Measurements from ENCODE around the gene LIME1.

- TF ChIP-seq BHLHE40 (IDR thresholded peaks at IDR 0.05; ENCODE audit: low read length) (no peak), FOXM1 (IDR thresholded peaks at IDR 0.05; ENCODE audit: low read depth) (no peak), FOXM1 (CRISPR knock-in tag; IDR thresholded peaks at IDR 0.05; ENCODE audit: low read depth) (no peak), MTA2 (IDR thresholded peaks at IDR 0.05; ENCODE audit: low read depth) (no peak), MED1 (CRISPR knock-in tag; IDR thresholded peaks at IDR 0.05; ENCODE audit: borderline replicate concordance) (no peak), BCOR (IDR thresholded peaks at IDR 0.05) (no peak), TAF1 (IDR thresholded peaks at IDR 0.05; ENCODE audit: control insufficient read depth, extremely low read depth, insufficient read depth, low read length, severe bottlenecking) (no peak)
- TF ChIP-seq, protein P1, sequence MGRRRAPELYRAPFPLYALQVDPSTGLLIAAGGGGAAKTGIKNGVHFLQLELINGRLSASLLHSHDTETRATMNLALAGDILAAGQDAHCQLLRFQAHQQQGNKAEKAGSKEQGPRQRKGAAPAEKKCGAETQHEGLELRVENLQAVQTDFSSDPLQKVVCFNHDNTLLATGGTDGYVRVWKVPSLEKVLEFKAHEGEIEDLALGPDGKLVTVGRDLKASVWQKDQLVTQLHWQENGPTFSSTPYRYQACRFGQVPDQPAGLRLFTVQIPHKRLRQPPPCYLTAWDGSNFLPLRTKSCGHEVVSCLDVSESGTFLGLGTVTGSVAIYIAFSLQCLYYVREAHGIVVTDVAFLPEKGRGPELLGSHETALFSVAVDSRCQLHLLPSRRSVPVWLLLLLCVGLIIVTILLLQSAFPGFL (CRISPR knock-in tag; IDR thresholded peaks at IDR 0.05), result no peak
- TF ChIP-seq, protein P2, sequence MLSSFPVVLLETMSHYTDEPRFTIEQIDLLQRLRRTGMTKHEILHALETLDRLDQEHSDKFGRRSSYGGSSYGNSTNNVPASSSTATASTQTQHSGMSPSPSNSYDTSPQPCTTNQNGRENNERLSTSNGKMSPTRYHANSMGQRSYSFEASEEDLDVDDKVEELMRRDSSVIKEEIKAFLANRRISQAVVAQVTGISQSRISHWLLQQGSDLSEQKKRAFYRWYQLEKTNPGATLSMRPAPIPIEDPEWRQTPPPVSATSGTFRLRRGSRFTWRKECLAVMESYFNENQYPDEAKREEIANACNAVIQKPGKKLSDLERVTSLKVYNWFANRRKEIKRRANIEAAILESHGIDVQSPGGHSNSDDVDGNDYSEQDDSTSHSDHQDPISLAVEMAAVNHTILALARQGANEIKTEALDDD (IDR thresholded peaks at IDR 0.05), result no peak
These were observed 2.1 kb upstream of the LIME1 start for GRCh38 chr20:63734111-63734945.
